ENCODE measurements around the gene PSD. TPM values are rescaled to one million over a fixed set of nuclear protein-coding genes. Genes with fewer than 3 reads are reported as not detected.

Gene PSD
- total RNA-seq, 1 experiment from 2014 or later, result not detected

- DNase-seq (ENCODE audit: low read depth), result no peak
Measured at GRCh38 chr10:102404361-102405107, 14.1 kb downstream of the PSD start.

- DNase-seq (ENCODE audit: low read depth), result no peak
Measured at GRCh38 chr10:102403115-102403514, 15.5 kb downstream of the PSD start.

GRCh38 chr10:102402512-102402896, 16.1 kb downstream of the PSD start:
- DNase-seq (ENCODE audit: low read depth), result no peak

DNA sequence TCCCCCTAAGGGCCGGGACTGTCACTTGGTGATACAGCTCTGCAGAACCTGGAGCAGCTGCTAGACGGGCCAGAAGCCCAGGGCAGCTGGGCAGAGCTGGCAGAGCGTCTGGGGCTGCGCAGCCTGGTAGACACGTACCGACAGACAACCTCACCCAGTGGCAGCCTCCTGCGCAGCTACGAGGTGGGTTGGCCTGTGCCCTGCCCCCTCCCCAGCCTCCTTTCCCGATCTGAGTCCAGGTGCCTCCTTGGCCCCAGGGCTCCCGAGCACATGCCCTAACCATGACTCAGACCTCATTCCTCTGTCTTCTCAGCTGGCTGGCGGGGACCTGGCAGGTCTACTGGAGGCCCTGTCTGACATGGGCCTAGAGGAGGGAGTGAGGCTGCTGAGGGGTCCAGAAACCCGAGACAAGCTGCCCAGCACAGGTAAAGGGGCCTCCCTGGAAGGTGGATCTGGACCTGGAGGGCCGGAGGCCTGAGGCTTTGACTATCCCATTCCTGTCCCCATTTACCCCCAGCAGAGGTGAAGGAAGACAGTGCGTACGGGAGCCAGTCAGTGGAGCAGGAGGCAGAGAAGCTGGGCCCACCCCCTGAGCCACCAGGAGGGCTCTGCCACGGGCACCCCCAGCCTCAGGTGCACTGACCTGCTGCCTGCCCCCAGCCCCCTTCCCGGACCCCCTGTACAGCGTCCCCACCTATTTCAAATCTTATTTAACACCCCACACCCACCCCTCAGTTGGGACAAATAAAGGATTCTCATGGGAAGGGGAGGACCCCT, 16.7 kb downstream of the PSD start:
- DNase-seq (ENCODE audit: low read depth), result peak; percentile 88

GRCh38 chr10:102401342-102401654, 17.3 kb downstream of the PSD start:
- DNase-seq (ENCODE audit: low read depth), result no peak

- DNase-seq (ENCODE audit: low read depth), result no peak
Measured at GRCh38 chr10:102400598-102401341, 17.8 kb downstream of the PSD start.

DNA sequence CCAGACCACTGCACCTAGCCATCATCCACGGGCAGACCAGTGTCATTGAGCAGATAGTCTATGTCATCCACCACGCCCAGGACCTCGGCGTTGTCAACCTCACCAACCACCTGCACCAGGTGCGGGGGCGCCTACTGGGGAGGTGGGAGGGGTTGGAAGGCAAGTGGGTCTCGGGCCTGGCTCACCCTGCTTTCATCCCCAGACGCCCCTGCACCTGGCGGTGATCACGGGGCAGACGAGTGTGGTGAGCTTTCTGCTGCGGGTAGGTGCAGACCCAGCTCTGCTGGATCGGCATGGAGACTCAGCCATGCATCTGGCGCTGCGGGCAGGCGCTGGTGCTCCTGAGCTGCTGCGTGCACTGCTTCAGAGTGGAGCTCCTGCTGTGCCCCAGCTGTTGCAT, 18.5 kb downstream of the PSD start:
- no peak for DNase-seq (ENCODE audit: low read depth)

GRCh38 chr10:102399217-102400021, 19.2 kb downstream of the PSD start:
- DNase-seq (ENCODE audit: low read depth), result peak; percentile 78

DNA sequence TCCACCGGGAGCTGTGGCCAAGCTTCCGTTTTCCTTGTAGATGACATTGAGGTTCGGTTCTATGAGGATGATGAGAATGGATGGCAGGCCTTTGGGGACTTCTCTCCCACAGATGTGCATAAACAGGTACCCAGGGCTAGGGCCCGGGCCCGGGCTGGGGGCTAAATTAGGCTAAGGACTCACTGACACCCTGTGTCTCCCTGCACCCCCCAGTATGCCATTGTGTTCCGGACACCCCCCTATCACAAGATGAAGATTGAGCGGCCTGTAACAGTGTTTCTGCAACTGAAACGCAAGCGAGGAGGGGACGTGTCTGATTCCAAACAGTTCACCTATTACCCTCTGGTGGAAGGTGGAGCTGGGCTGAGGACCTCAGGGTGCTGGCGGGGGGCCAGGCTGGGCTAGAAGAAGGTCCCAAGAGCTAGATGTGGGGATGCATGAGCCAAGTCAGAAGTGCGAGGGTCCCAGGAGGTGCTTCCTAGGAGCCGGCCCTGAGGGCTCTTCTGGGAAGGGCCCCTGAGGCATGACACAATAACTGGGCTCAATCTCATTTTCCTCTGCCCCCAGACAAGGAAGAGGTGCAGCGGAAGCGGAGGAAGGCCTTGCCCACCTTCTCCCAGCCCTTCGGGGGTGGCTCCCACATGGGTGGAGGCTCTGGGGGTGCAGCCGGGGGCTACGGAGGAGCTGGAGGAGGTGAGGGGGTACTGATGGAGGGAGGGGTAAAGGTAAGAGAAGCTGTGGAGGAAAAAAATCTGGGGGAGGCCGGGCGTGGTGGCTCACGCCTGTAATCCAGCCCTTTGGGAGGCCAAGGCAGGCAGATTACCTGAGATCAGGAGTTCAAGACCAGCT, 20.2 kb downstream of the PSD start:
- no peak for DNase-seq (ENCODE audit: low read depth)

DNA sequence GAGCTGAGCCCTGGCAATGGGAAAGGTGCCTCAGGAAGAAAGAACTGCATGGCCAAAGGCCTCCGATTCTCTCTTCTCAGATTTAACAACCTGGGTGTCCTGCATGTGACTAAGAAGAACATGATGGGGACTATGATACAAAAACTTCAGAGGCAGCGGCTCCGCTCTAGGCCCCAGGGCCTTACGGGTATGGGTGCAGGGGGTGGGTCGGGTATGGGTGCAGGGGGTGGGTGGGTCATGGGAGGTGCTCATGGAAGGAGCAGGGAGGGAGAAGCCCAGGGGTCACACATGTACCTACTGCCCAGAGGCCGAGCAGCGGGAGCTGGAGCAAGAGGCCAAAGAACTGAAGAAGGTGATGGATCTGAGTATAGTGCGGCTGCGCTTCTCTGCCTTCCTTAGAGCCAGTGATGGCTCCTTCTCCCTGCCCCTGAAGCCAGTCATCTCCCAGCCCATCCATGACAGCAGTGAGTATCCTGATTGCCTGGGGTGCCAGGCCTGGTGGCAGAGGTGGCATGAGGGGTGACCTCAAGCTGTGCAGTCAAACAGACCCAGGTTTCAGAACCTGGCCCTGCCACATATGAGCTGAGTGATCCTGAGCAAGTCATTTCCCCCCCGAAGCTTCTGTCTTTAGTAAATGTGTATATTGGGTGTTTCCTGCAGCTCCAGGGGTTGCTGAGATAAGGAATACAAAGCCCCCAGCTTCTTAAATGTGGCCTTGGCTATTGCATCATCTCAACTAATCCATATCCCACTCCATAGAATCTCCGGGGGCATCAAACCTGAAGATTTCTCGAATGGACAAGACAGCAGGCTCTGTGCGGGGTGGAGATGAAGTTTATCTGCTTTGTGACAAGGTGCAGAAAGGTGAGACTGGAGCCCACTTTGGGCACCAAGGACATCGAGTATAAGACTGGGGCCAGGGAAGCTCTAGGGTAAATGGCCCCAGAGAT, 21.1 kb downstream of the PSD start:
- no peak for DNase-seq (ENCODE audit: low read depth)

DNA sequence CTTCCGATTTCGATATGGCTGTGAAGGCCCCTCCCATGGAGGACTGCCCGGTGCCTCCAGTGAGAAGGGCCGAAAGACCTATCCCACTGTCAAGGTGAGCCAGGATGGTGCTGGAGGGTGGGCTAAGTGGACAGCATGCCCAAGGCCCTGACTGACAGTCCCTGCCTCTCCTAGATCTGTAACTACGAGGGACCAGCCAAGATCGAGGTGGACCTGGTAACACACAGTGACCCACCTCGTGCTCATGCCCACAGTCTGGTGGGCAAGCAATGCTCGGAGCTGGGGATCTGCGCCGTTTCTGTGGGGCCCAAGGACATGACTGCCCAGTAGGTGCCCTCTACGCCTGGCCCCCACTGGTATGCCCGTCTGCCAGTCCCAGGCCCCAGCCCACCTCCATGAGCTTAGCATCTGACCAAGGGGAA, 21.8 kb downstream of the PSD start:
- no peak for DNase-seq (ENCODE audit: low read depth)

DNA sequence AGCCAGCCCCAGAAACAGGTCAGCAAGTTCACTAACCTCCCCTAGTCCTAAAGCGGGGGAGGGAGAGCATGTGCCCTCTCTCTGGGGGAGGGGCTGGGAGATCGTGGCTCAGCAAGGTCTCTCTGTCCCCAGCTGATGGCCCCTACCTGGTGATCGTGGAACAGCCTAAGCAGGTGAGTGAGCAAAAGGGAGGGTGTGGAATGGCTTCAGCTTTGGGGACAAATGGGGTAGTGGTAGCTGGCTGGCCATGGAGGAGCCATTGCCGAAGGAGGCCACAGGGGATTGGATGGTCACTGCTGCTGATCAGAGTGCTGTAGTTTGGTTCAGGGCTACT, 22.3 kb downstream of the PSD start:
- DNase-seq (ENCODE audit: low read depth), result no peak

GRCh38 chr10:102395400-102396316, 22.9 kb downstream of the PSD start, which contains the start of gene NFKB2:
NFKB2 (plus strand) TSS chr10:102395705; CDS start chr10:102395960, 255 bp downstream.
- peak; percentile 85 for DNase-seq (ENCODE audit: low read depth)

- DNase-seq (ENCODE audit: low read depth), result peak; percentile 59
Measured at GRCh38 chr10:102394801-102395399, 23.7 kb downstream of the PSD start.

DNA sequence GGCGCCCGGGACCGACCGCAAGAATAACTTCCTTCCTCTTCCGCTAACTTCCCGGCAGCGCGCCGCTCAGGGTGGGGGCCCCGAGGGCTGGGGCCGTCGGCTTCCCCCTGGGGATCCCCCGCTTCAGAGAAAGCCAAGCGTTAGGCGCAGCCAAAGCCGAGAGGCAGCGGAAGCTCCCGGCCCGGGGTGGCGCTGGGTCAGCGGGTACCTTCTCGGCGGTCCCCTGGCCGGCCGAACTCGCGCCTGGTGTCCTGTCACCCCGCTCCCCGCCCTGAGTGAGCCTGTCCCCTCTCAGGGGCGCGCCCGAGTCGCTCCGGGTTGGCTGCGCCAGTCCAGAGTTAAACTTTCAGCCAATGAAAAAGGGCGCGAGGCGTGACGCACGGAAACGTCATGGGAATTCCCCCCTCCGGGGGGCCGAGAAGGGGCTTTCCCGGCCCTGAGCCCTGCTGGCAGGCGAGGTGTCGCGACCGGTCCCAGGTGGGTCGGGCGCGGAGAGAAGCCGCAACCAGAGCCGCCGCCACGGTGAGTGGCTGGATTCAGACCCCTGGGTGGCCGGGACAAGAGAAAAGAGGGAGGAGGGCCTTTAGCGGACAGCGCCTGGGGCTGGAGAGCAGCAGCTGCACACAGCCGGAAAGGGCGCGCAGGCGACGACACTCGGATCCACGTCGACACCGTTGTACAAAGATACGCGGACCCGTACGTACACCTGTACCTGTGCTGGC, 24.3 kb downstream of the PSD start:
- DNase-seq (ENCODE audit: low read depth), result peak; percentile 94

- no peak for DNase-seq (ENCODE audit: low read depth)
Measured at GRCh38 chr10:102393411-102394078, 25.0 kb downstream of the PSD start.

DNA sequence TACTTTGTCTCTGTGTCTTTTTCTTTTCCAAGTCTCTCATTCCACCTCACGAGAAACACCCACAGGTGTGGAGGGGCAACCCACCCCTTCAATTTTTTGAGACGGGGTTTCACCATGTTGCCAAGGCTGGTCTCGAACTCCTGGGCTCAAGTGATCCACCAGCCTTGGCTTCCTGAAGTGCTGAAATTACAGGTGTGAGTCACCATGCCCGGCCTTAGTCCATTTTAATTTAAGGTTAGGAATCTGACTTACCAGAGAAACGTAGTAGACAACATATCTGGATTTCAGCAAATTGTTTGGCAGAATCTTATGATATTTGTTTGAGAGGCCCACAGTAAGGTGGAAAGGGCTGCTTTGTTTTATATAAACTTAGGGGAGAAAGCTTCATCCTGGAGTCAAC, 26.3 kb downstream of the PSD start:
- no peak for DNase-seq (ENCODE audit: low read depth)

Measured in M059J (cell line).